Liver (tissue), 3 donors: ENCODE measurements around the gene RNF220.

ENCODE experiments used
- ATF3 ChIP-seq: IDR thresholded peaks from 2 replicates; pipeline ENCODE4 v1.6.1; 2016; ENCODE audit warnings: antibody characterized with exemption
- CTCF ChIP-seq: fragments of 150-350 bp; IDR thresholded peaks from 2 replicates; pipeline ENCODE4 v1.5.1; 2017; ENCODE audit warnings: improper control_type of control experiment, low read depth, low read length; ENCODE audit not compliant: missing input control
- EGR1 ChIP-seq, 2 donors: IDR thresholded peaks; 2 replicates each; pipeline ENCODE4 v1.6.1; 2016 to 2018; ENCODE audit warnings: antibody characterized with exemption in 2 of 2, low read depth in 2 of 2
- FOXA1 ChIP-seq: IDR thresholded peaks from 2 replicates; pipeline ENCODE4 v1.6.1; 2016; ENCODE audit warnings: antibody characterized with exemption
- FOXA2 ChIP-seq: IDR thresholded peaks from 2 replicates; pipeline ENCODE4 v1.6.1; 2016; ENCODE audit warnings: antibody characterized with exemption
- HNF4A ChIP-seq, 2 donors: conservative IDR thresholded peaks; 2 replicates each; pipeline ENCODE4 v1.6.1; 2016; ENCODE audit warnings: antibody characterized with exemption in 2 of 2, mild to moderate bottlenecking in 2 of 2
- JUND ChIP-seq, 2 donors: IDR thresholded peaks; 2 replicates each; pipeline ENCODE4 v1.6.1; 2016; ENCODE audit warnings: antibody characterized with exemption in 2 of 2
- MAX ChIP-seq: IDR thresholded peaks from 2 replicates; pipeline ENCODE4 v1.6.1; 2016; ENCODE audit warnings: antibody characterized with exemption
- REST ChIP-seq: IDR thresholded peaks from 2 replicates; pipeline ENCODE4 v1.6.1; 2016; ENCODE audit warnings: antibody characterized with exemption, mild to moderate bottlenecking
- RXRA ChIP-seq, 2 donors: IDR thresholded peaks; 2 replicates each; pipeline ENCODE4 v1.6.1; 2017 to 2018; ENCODE audit warnings: antibody characterized with exemption in 2 of 2, mild to moderate bottlenecking in 1 of 2
- SP1 ChIP-seq: IDR thresholded peaks from 2 replicates; pipeline ENCODE4 v1.6.1; 2018; ENCODE audit warnings: antibody characterized with exemption, mild to moderate bottlenecking
- YY1 ChIP-seq: IDR thresholded peaks from 2 replicates; pipeline ENCODE4 v1.6.1; 2016; ENCODE audit warnings: antibody characterized with exemption, mild to moderate bottlenecking
- ZBTB33 ChIP-seq: IDR thresholded peaks from 2 replicates; pipeline ENCODE4 v1.6.1; 2016; ENCODE audit warnings: antibody characterized with exemption
- donor health status: healthy.
- donor health status: healthy.

GRCh38 chr1:44625348-44625747 is 220.3 kb downstream of the RNF220 start:
- TF ChIP-seq ATF3 (no peak), FOXA2 (no peak), JUND (IDR thresholded peaks at IDR 0.05) (no peak), YY1 (no peak), CTCF (no peak), MAX (no peak), RXRA (IDR thresholded peaks at IDR 0.05) (no peak), REST (no peak), HNF4A (conservative IDR thresholded peaks at IDR 0.05) (no peak), EGR1 (IDR thresholded peaks at IDR 0.05; ENCODE audit: low read depth in 2 of 2) (no peak), FOXA1 (no peak), SP1 (no peak), ZBTB33 (no peak)
